Fibroblast of lung (primary cell): ENCODE measurements around the gene SORCS3. TPM values are rescaled to one million over a fixed set of nuclear protein-coding genes. Genes with fewer than 3 reads are reported as not detected.

Source experiments
- DNase-seq, 2 donors: peaks; one replicate each; pipeline versions ENCODE4 v3.0.0 to v3.0.0-alpha.2; 2010; ENCODE audit warnings: low read depth in 2 of 2
- H2AFZ ChIP-seq: 2 replicates; pipeline ENCODE4 v1.5.1; 2012; ENCODE audit warnings: low read length, control low read depth, inconsistent platforms
- H3K27ac ChIP-seq: 2 replicates; pipeline ENCODE4 v1.5.1; 2011; ENCODE audit warnings: low read length, control low read depth; ENCODE audit not compliant: insufficient read depth
- H3K27me3 ChIP-seq: 2 replicates; pipeline ENCODE4 v1.5.1; 2011; ENCODE audit warnings: mild to moderate bottlenecking, low read length; ENCODE audit not compliant: control insufficient read depth, insufficient read depth
- H3K36me3 ChIP-seq: 2 replicates; pipeline ENCODE4 v1.5.1; 2011; ENCODE audit warnings: low read length; ENCODE audit not compliant: control insufficient read depth, insufficient read depth
- H3K4me1 ChIP-seq: 2 replicates; pipeline ENCODE4 v1.5.1; 2011; ENCODE audit warnings: low read length; ENCODE audit not compliant: control insufficient read depth, insufficient read depth; ENCODE audit errors: extremely low read depth
- H3K4me2 ChIP-seq: 2 replicates; pipeline ENCODE4 v1.5.1; 2011; ENCODE audit warnings: low read length, control low read depth; ENCODE audit not compliant: insufficient read depth; ENCODE audit errors: extremely low read depth
- H3K4me3 ChIP-seq, 4 experiments: fragments of 200-600 bp in 1 of 4; sonication (generic) in 1 of 4; replicated peaks in 1 of 4; 2 replicates each; pipeline ENCODE4 v1.5.1; 2011 to 2016; ENCODE audit warnings: low read length in 4 of 4, low read depth in 3 of 4, mild to moderate bottlenecking in 3 of 4, control low read depth in 2 of 4, inconsistent platforms in 1 of 4, mixed read lengths in 1 of 4; ENCODE audit not compliant: insufficient read depth in 1 of 4; ENCODE audit errors: control extremely low read depth in 1 of 4
- H3K79me2 ChIP-seq: 2 replicates; pipeline ENCODE4 v1.5.1; 2012; ENCODE audit warnings: mild to moderate bottlenecking, low read length, inconsistent platforms; ENCODE audit not compliant: control insufficient read depth, insufficient read depth
- H3K9ac ChIP-seq: 2 replicates; pipeline ENCODE4 v1.5.1; 2011; ENCODE audit warnings: mild to moderate bottlenecking, low read length, control low read depth; ENCODE audit not compliant: insufficient read depth
- H3K9me3 ChIP-seq: 2 replicates; pipeline ENCODE4 v1.5.1; 2012; ENCODE audit warnings: low read depth, low read length; ENCODE audit not compliant: control insufficient read depth, insufficient read depth
- H4K20me1 ChIP-seq: 2 replicates; pipeline ENCODE4 v1.5.1; 2011; ENCODE audit warnings: low read length; ENCODE audit not compliant: control insufficient read depth, insufficient read depth; ENCODE audit errors: extremely low read depth
- CTCF ChIP-seq, 2 donors: IDR thresholded peaks in 1 of 2; conservative IDR thresholded peaks in 1 of 2; 1 replicate in 1 of 2; 2 replicates in 1 of 2; pipeline ENCODE4 v1.5.1; 2011 to 2012; ENCODE audit warnings: low read length in 2 of 2, control low read depth in 1 of 2, inconsistent platforms in 1 of 2, low read depth in 1 of 2, mild to moderate bottlenecking in 1 of 2
- EZH2 ChIP-seq: IDR thresholded peaks from 2 replicates; pipeline ENCODE4 v1.5.1; 2012; ENCODE audit warnings: low read length, control low read depth, mild to moderate bottlenecking; ENCODE audit errors: missing control alignments
- polyA plus RNA-seq, 2 donors: library from polyadenylated mRNA; depleted of rRNA in 1 of 2; stranded (reverse) in 1 of 2; unstranded in 1 of 2; fragments of >200 nt; gene quantifications; 2 replicates each; pipeline ENCODE4 v1.2.1, GENCODE V29; 2011 to 2012; ENCODE audit warnings: missing spikeins in 1 of 2
- total RNA-seq: library from RNA; depleted of rRNA; stranded (reverse); fragments of >200 nt; gene quantifications from 2 replicates; pipeline ENCODE4 v1.2.1, GENCODE V29; 2014

Gene SORCS3
- total and polyA plus RNA-seq, 2 donors (not counting 1 experiment from before 2014, with no cell fraction given): not detected

- Histone ChIP-seq H3K4me2 (no peak overlapping the region), H3K4me1 (no peaks in the 10 kb centered on the region), H3K79me2 (no peaks in the 10 kb centered on the region), H4K20me1 (no peaks in the 10 kb centered on the region), H3K4me3 (no peak overlapping the region), H2AFZ (no peak overlapping the region), H3K27ac (no peak overlapping the region), H3K9me3 (no peaks in the 10 kb centered on the region), H3K27me3 (peaks cover 28% of the 10 kb centered on the region), H3K36me3 (no peaks in the 10 kb centered on the region), H3K9ac (no peak overlapping the region)
- TF ChIP-seq EZH2 (no peak), CTCF (conservative IDR thresholded peaks at IDR 0.05 in 1 of 2, IDR thresholded peaks at IDR 0.05 in 1 of 2; ENCODE audit: low read depth in 1 of 2, low read length in 2 of 2) (no peak)
- DNase-seq: no peak
Observed at GRCh38 chr10:104640339-104641186, 527 bp upstream of the SORCS3 start.

- no peak for TF ChIP-seq EZH2
- TF ChIP-seq CTCF (conservative IDR thresholded peaks at IDR 0.05 in 1 of 2, IDR thresholded peaks at IDR 0.05 in 1 of 2; ENCODE audit: low read depth in 1 of 2, low read length in 2 of 2): no peak
- Histone ChIP-seq H3K36me3 (no peaks in the 10 kb centered on the region), H3K79me2 (no peaks in the 10 kb centered on the region), H4K20me1 (no peaks in the 10 kb centered on the region), H3K9ac (no peak overlapping the region), H2AFZ (no peak overlapping the region), H3K9me3 (no peaks in the 10 kb centered on the region), H3K27me3 (peaks cover 28% of the 10 kb centered on the region), H3K4me3 (no peak overlapping the region), H3K4me1 (no peaks in the 10 kb centered on the region), H3K4me2 (no peak overlapping the region), H3K27ac (no peak overlapping the region)
- DNase-seq: no peak
Observed at GRCh38 chr10:104641937-104642657, 1.0 kb downstream of the SORCS3 start.

DNA sequence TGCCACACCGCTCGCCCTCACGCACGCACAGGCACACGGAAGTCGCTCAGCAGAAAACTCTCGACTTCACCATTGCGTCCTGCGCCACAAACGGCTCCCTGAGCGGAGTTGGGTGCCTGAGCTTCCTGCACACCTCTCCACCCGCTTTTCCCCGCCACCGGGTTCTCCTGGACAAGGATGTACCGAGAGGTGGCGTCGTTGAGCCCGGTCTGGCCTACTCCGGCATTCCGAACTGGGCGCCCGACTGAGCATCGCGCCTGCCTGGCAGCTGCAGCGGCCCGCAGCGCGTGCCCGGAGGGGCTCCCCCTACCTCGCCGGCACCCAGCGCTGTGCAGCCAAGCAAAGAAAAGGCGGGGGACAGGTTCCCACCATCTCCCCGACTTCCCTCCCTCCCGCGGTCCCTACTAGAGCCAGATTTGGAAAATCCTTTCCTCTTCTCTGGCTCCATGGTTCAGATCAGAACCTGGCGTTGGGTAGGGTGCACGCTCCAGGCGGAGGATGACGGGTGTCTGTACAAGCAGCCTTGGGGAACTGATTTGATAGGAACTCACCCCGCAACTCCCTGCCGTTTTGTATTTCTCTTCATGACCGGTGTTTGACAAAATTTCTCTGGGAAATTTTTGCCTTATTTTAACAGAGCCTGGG lies 1.7 kb downstream of the SORCS3 start:
- Histone ChIP-seq H2AFZ (no peak overlapping the region), H3K27ac (no peak overlapping the region), H3K27me3 (peaks cover 28% of the 10 kb centered on the region), H3K9ac (no peak overlapping the region), H4K20me1 (no peaks in the 10 kb centered on the region), H3K79me2 (no peaks in the 10 kb centered on the region), H3K36me3 (no peaks in the 10 kb centered on the region), H3K9me3 (no peaks in the 10 kb centered on the region), H3K4me3 (no peak overlapping the region), H3K4me2 (no peak overlapping the region), H3K4me1 (no peaks in the 10 kb centered on the region)
- DNase-seq: peak in 1 of 2 donors; percentile 19
- peak; percentile 78 for TF ChIP-seq EZH2
- peak; percentile 8 to 12 for TF ChIP-seq CTCF (conservative IDR thresholded peaks at IDR 0.05 in 1 of 2, IDR thresholded peaks at IDR 0.05 in 1 of 2; ENCODE audit: low read depth in 1 of 2, low read length in 2 of 2)
